HCT116 (cell line): ENCODE measurements around the gene STRADA. TPM values are rescaled to one million over a fixed set of nuclear protein-coding genes. Genes with fewer than 3 reads are reported as not detected.

Experiments used
- ATAC-seq: fragments of 200-7000 bp; cut with Tn5 transposase; 2 replicates; pipeline ENCODE4 v1.9.1; 2020; ENCODE audit warnings: mild to moderate bottlenecking, moderate library complexity
- Bru-seq: library from RNA; stranded (reverse); fragments of 400-500 nt; gene quantifications from one replicate; lab custom pipeline; 2021; lab: Mats Ljungman, UMichigan
- BruChase-seq, 2 experiments: library from RNA; stranded (reverse); fragments of 400-500 nt; gene quantifications; one replicate each; lab custom pipeline; 2021; lab: Mats Ljungman, UMichigan
- BruUV-seq: library from RNA; stranded (reverse); fragments of 400-500 nt; replicated peaks from 2 replicates; lab custom pipeline; 2021; lab: Mats Ljungman, UMichigan
- CTCF ChIA-PET: fragments of 300-600 bp; sonication (Branson Sonifier 250); formaldehyde crosslinking; loops from one replicate; lab custom pipeline; 2021; ENCODE audit warnings: antibody characterized with exemption; lab: Charles Lee
- POLR2A ChIA-PET: fragments of 300-600, 350-600 bp; sonication (Branson Sonifier 250); formaldehyde crosslinking; loops from one replicate; lab custom pipeline; 2021; ENCODE audit warnings: antibody characterized with exemption; lab: Charles Lee
- RAD21 ChIA-PET, 2 experiments: fragments of 300-600 bp; sonication (Branson Sonifier 250); formaldehyde crosslinking; loops; one replicate each; lab custom pipeline; 2023; ENCODE audit warnings: low total read pairs in 2 of 2; ENCODE audit not compliant: uncharacterized antibody in 2 of 2, unreplicated experiment in 2 of 2, low non-redundant PET in 1 of 2; lab: Charles Lee
- DNase-seq: peaks from one replicate; pipeline ENCODE4 v3.0.0-alpha.2; 2010; ENCODE audit warnings: low read depth, low spot score
- H2AFZ ChIP-seq: fragments of 200-600 bp; shearing (Covaris generic), sonication (generic); 2 replicates; pipeline ENCODE4 v1.6.1; 2017; ENCODE audit warnings: low read depth, mixed run types, mixed read lengths, antibody characterized with exemption, low read length; ENCODE audit not compliant: poor library complexity, severe bottlenecking
- H3K27ac ChIP-seq: 2 replicates; pipeline ENCODE4 v1.5.1; 2012; ENCODE audit warnings: low read depth, low read length
- H3K27me3 ChIP-seq: fragments of 200-600 bp; sonication (generic); 2 replicates; pipeline ENCODE4 v1.6.1; 2016; ENCODE audit warnings: mixed run types, low read length, mixed read lengths; ENCODE audit not compliant: insufficient read depth
- H3K36me3 ChIP-seq, 2 experiments: fragments of 200-500 bp in 1 of 2; fragments of 200-600 bp in 1 of 2; sonication (Bioruptor generic) in 1 of 2; sonication (generic) in 1 of 2; 2 replicates each; pipeline versions ENCODE4 v1.5.1 to v1.6.1; 2014 to 2016; ENCODE audit warnings: low read length in 2 of 2, inconsistent platforms in 1 of 2, mixed read lengths in 1 of 2, mixed run types in 1 of 2; ENCODE audit not compliant: insufficient read depth in 2 of 2, control insufficient read depth in 1 of 2
- H3K4me1 ChIP-seq, 2 experiments: fragments of 200-600 bp in 1 of 2; sonication (generic) in 1 of 2; 2 replicates each; pipeline versions ENCODE4 v1.5.1 to v1.6.1; 2012 to 2017; ENCODE audit warnings: low read length in 2 of 2, inconsistent platforms in 1 of 2, mild to moderate bottlenecking in 1 of 2, mixed read lengths in 1 of 2, mixed run types in 1 of 2, moderate library complexity in 1 of 2; ENCODE audit not compliant: insufficient read depth in 2 of 2, control insufficient read depth in 1 of 2
- H3K4me2 ChIP-seq: fragments of 200-600 bp; sonication (generic); 2 replicates; pipeline ENCODE4 v1.6.1; 2017; ENCODE audit warnings: mixed run types, low read length, mixed read lengths
- H3K4me3 ChIP-seq, 2 experiments: fragments of 200-600 bp in 1 of 2; sonication (generic) in 1 of 2; replicated peaks in 1 of 2; 2 replicates each; pipeline ENCODE4 v1.5.1; 2011 to 2016; ENCODE audit warnings: low read length in 2 of 2, control low read depth in 1 of 2, low read depth in 1 of 2, mild to moderate bottlenecking in 1 of 2, mixed read lengths in 1 of 2, mixed run types in 1 of 2
- H3K79me2 ChIP-seq: fragments of 200-600 bp; sonication (generic); 2 replicates; pipeline ENCODE4 v1.6.1; 2017; ENCODE audit warnings: mild to moderate bottlenecking, mixed run types, low read length, moderate library complexity, mixed read lengths; ENCODE audit not compliant: insufficient read depth
- H3K9ac ChIP-seq: fragments of 200-600 bp; sonication (generic); 2 replicates; pipeline ENCODE4 v1.6.1; 2016; ENCODE audit warnings: low read length, mixed read lengths
- H3K9me2 ChIP-seq: fragments of 200-600 bp; sonication (generic), shearing (Covaris generic); 2 replicates; pipeline ENCODE4 v1.6.1; 2017; ENCODE audit warnings: mixed run types, mild to moderate bottlenecking, moderate library complexity; ENCODE audit not compliant: insufficient read depth
- H3K9me3 ChIP-seq, 2 experiments: fragments of 200-500 bp in 1 of 2; fragments of 200-600 bp in 1 of 2; sonication (Bioruptor generic) in 1 of 2; sonication (generic) in 1 of 2; 2 replicates each; pipeline ENCODE4 v1.6.1; 2014 to 2017; ENCODE audit warnings: low read length in 2 of 2, mixed read lengths in 2 of 2, inconsistent platforms in 1 of 2, low read depth in 1 of 2, mild to moderate bottlenecking in 1 of 2, mixed run types in 1 of 2, moderate library complexity in 1 of 2; ENCODE audit not compliant: control insufficient read depth in 1 of 2, insufficient read depth in 1 of 2
- H4K20me1 ChIP-seq: fragments of 200-600 bp; sonication (generic), shearing (Covaris generic); 2 replicates; pipeline ENCODE4 v1.6.1; 2017; ENCODE audit warnings: mixed run types, mild to moderate bottlenecking, moderate library complexity; ENCODE audit not compliant: insufficient read depth
- CBX3 ChIP-seq: IDR thresholded peaks from 2 replicates; pipeline ENCODE4 v1.6.1; 2012; ENCODE audit warnings: low read depth
- EGR1 ChIP-seq: IDR thresholded peaks from 2 replicates; pipeline ENCODE4 v1.6.1; 2012; ENCODE audit warnings: low read depth
- ELF1 ChIP-seq: IDR thresholded peaks from 2 replicates; pipeline ENCODE4 v1.6.1; 2012; ENCODE audit warnings: low read depth, borderline replicate concordance
- EZH2 ChIP-seq: fragments of 200-600 bp; sonication (generic); IDR thresholded peaks from 2 replicates; pipeline ENCODE4 v1.6.1; 2017; ENCODE audit warnings: antibody characterized with exemption, mixed run types
- EZH2phosphoT487 ChIP-seq: fragments of 200-600 bp; IDR thresholded peaks from 2 replicates; pipeline ENCODE4 v1.6.1; 2018; ENCODE audit warnings: antibody characterized with exemption, borderline replicate concordance
- FOSL1 ChIP-seq: IDR thresholded peaks from 2 replicates; pipeline ENCODE4 v1.6.1; 2012; ENCODE audit warnings: low read depth
- POLR2A ChIP-seq: IDR thresholded peaks from 2 replicates; pipeline ENCODE4 v1.7.0; 2011; ENCODE audit warnings: borderline replicate concordance; ENCODE audit not compliant: insufficient read depth, insufficient read length; ENCODE audit errors: extremely low read depth
- POLR2AphosphoS5 ChIP-seq: IDR thresholded peaks from 2 replicates; pipeline ENCODE4 v1.6.1; 2011; ENCODE audit warnings: mild to moderate bottlenecking, low read depth, low read length, moderate library complexity
- RAD21 ChIP-seq: IDR thresholded peaks from 2 replicates; pipeline ENCODE4 v1.6.1; 2012; ENCODE audit warnings: low read depth, mild to moderate bottlenecking
- SIN3A ChIP-seq: IDR thresholded peaks from 2 replicates; pipeline ENCODE4 v1.6.1; 2012; ENCODE audit warnings: low read depth
- SP1 ChIP-seq: IDR thresholded peaks from 2 replicates; pipeline ENCODE4 v1.6.1; 2012; ENCODE audit warnings: low read depth
- SRF ChIP-seq: IDR thresholded peaks from 2 replicates; pipeline ENCODE4 v1.6.1; 2012; ENCODE audit warnings: low read depth
- TCF7L2 ChIP-seq: IDR thresholded peaks from 2 replicates; pipeline ENCODE4 v1.7.0; 2011; ENCODE audit warnings: borderline replicate concordance, inconsistent platforms; ENCODE audit not compliant: insufficient read depth, insufficient read length; ENCODE audit errors: extremely low read depth
- YY1 ChIP-seq: IDR thresholded peaks from 2 replicates; pipeline ENCODE4 v1.6.1; 2011; ENCODE audit warnings: low read length, low read depth, moderate library complexity, mild to moderate bottlenecking; ENCODE audit not compliant: insufficient replicate concordance; ENCODE audit errors: extremely low read depth
- ZNF274 ChIP-seq: fragments of 200-500 bp; sonication (Bioruptor generic); IDR thresholded peaks from 2 replicates; pipeline ENCODE4 v1.6.1; 2014; ENCODE audit warnings: mild to moderate bottlenecking, low read depth, low read length, inconsistent platforms
- intact Hi-C: fragments of 100-400 bp; cut with micrococcal nuclease; formaldehyde crosslinking; loops from 2 replicates; pipeline ENCODE4 v1.10.0; 2022
- long read RNA-seq: library from polyadenylated mRNA; unstranded; transcript quantifications from one replicate; pipeline ENCODE4 v2.0.0, GENCODE V29; 2021; ENCODE audit not compliant: unreplicated experiment
- polyA plus RNA-seq: library from polyadenylated mRNA; unstranded; fragments of >200 nt; gene quantifications from 2 replicates; pipeline ENCODE4 v1.2.1, GENCODE V29; 2012; ENCODE audit warnings: missing spikeins
- total RNA-seq: library from RNA; stranded (reverse); gene quantifications from one replicate; pipeline ENCODE4 v1.2.1, GENCODE V29; 2021; ENCODE audit not compliant: unreplicated experiment
- TF ChIP-seq, protein P1 (sequence below): IDR thresholded peaks from 2 replicates; pipeline ENCODE4 v1.6.1; 2011; ENCODE audit warnings: mild to moderate bottlenecking, low read length, moderate library complexity; ENCODE audit not compliant: insufficient replicate concordance; ENCODE audit errors: extremely low read depth
- TF ChIP-seq, protein P2 (sequence below): IDR thresholded peaks from 2 replicates; pipeline ENCODE4 v1.6.1; 2012; ENCODE audit warnings: low read depth

The STRADA gene, protein sequence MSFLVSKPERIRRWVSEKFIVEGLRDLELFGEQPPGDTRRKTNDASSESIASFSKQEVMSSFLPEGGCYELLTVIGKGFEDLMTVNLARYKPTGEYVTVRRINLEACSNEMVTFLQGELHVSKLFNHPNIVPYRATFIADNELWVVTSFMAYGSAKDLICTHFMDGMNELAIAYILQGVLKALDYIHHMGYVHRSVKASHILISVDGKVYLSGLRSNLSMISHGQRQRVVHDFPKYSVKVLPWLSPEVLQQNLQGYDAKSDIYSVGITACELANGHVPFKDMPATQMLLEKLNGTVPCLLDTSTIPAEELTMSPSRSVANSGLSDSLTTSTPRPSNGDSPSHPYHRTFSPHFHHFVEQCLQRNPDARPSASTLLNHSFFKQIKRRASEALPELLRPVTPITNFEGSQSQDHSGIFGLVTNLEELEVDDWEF
- total RNA-seq = 38.0 TPM
- polyA plus RNA-seq = 31.2 and 32.8 TPM in 2 replicates
- Bru-seq, nascent RNA = percentile 68 among the genes with signal in this experiment
- percentile 77 among the genes with signal in this experiment for BruChase-seq, experiment 1, labeled RNA remaining after a 6-hour chase
- BruChase-seq, experiment 2, labeled RNA remaining after a 2-hour chase = percentile 80 among the genes with signal in this experiment
- long read RNA-seq, transcript STRADA-231 (11 exons, 2,153 nt) = major isoform, 7 of 36 reads
- long read RNA-seq, transcript STRADA-208 (2 exons, 2,788 nt) = minor isoform, 5 of 36 reads
- long read RNA-seq, partial matches to known transcripts = 3 of 36 reads
- long read RNA-seq, other reads (novel, unspliced or antisense) = 10 of 36 reads

DNA sequence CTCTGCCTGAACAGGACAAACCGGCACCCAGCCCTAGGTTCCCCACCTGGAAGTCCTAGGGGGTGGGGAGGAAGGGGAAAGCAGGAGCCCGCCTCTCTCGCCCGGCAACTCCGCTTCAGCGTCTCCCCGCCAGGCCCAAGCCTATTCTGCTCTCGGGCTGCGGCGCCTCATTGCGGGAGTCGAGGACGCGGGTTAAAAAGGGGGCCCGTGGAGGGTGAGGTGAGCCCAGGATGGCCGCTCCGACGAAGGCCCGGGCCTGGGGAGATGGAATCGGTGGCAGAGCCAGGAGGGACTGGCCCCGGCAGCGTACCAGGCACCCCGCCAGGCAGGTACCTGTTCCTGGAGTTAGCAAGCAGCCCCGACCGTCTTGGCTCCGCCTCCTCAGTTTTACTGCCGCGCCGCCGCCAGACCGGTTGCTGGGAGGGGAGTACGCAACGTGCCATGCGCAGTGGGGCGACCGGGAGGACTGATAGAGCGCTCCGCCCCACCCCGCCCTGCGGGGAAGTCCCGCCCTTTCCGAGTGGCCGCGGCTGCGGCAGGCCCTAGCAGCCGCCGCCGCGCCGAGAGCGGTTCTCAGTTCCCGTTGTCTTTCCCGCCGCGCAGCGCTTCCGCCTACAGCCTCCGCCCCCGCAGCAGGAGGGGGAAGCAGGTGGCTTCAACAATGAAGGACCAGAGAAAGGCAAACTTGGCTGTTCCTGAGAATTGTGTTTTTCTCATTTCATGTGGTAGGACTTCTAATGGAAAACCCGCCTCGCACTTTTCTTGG lies at the start of gene STRADA:
Gene STRADA (minus strand): TSS at position 392 of the 766 bp plus-strand sequence. CDS start 13,430 bp downstream, outside the sequence.
- no peak within 1 kb of the TSS for H2AFZ ChIP-seq
- TF ChIP-seq EGR1 (peak; percentile 99), YY1 (peak; percentile 75), TCF7L2 (peak; percentile 49), SIN3A (peak; percentile 93), POLR2A (peak; percentile 73), CBX3 (no peak; the same call in 1 of the 2 replicates), SP1 (peak; percentile 80), EZH2 (no peak), RAD21 (no peak; the same call in 1 of the 2 replicates), FOSL1 (peak; percentile 55; the same call in 1 of the 2 replicates), POLR2AphosphoS5 (peak; percentile 98), ZNF274 (no peak), SRF (peak; percentile 15; the same call in 1 of the 2 replicates), ELF1 (peak; percentile 71), EZH2phosphoT487 (no peak)
- TF ChIP-seq, protein P1, sequence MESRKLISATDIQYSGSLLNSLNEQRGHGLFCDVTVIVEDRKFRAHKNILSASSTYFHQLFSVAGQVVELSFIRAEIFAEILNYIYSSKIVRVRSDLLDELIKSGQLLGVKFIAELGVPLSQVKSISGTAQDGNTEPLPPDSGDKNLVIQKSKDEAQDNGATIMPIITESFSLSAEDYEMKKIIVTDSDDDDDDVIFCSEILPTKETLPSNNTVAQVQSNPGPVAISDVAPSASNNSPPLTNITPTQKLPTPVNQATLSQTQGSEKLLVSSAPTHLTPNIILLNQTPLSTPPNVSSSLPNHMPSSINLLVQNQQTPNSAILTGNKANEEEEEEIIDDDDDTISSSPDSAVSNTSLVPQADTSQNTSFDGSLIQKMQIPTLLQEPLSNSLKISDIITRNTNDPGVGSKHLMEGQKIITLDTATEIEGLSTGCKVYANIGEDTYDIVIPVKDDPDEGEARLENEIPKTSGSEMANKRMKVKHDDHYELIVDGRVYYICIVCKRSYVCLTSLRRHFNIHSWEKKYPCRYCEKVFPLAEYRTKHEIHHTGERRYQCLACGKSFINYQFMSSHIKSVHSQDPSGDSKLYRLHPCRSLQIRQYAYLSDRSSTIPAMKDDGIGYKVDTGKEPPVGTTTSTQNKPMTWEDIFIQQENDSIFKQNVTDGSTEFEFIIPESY = peak; percentile 65
- TF ChIP-seq, protein P2, sequence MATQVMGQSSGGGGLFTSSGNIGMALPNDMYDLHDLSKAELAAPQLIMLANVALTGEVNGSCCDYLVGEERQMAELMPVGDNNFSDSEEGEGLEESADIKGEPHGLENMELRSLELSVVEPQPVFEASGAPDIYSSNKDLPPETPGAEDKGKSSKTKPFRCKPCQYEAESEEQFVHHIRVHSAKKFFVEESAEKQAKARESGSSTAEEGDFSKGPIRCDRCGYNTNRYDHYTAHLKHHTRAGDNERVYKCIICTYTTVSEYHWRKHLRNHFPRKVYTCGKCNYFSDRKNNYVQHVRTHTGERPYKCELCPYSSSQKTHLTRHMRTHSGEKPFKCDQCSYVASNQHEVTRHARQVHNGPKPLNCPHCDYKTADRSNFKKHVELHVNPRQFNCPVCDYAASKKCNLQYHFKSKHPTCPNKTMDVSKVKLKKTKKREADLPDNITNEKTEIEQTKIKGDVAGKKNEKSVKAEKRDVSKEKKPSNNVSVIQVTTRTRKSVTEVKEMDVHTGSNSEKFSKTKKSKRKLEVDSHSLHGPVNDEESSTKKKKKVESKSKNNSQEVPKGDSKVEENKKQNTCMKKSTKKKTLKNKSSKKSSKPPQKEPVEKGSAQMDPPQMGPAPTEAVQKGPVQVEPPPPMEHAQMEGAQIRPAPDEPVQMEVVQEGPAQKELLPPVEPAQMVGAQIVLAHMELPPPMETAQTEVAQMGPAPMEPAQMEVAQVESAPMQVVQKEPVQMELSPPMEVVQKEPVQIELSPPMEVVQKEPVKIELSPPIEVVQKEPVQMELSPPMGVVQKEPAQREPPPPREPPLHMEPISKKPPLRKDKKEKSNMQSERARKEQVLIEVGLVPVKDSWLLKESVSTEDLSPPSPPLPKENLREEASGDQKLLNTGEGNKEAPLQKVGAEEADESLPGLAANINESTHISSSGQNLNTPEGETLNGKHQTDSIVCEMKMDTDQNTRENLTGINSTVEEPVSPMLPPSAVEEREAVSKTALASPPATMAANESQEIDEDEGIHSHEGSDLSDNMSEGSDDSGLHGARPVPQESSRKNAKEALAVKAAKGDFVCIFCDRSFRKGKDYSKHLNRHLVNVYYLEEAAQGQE = no peak

More for the DNA sequence above, at the start of gene STRADA:
- H3K27ac ChIP-seq = peak within 1 kb of the TSS; percentile 89
- peaks cover 18% of the 10 kb centered on the region for H3K79me2 ChIP-seq
- peak within 1 kb of the TSS; percentile 87 to 97 for H3K4me3 ChIP-seq
- RAD21 ChIA-PET = no interaction called here
- H3K9me2 ChIP-seq = no peaks in the 10 kb centered on the region
- H3K9me3 ChIP-seq = no peaks in the 10 kb centered on the region
- H3K4me1 ChIP-seq = peaks cover 6 to 23% of the 10 kb centered on the region in 2 experiments; a peak in 3 of 4 replicates
- H3K27me3 ChIP-seq = no peaks in the 10 kb centered on the region
- H4K20me1 ChIP-seq = no peaks in the 10 kb centered on the region; the same call in 1 of the 2 replicates
- BruUV-seq = no TSS peak
- CTCF ChIA-PET = interaction anchor here (1.2 to 1.3 kb wide), 2 partner anchors 9 to 25 kb away, joined by 3 to 5 read pairs; no protein-coding TSS in a partner anchor
- peak within 1 kb of the TSS; percentile 89 for H3K4me2 ChIP-seq
- POLR2A ChIA-PET = interaction anchor here (1.1 to 1.5 kb wide), 4 partner anchors 9 to 120 kb away, joined by 3 to 26 read pairs (median 6); partner anchors contain the start of genes CCDC47, DDX42 and MAP3K3
- peak within 1 kb of the TSS; percentile 88 for H3K9ac ChIP-seq
- ATAC-seq (peak; percentile 90), DNase-seq (peak; percentile 98)
- peaks cover 11 to 15% of the 10 kb centered on the region in 2 experiments; a peak in 3 of 4 replicates for H3K36me3 ChIP-seq
- intact Hi-C loops = loop anchor here (1.0 to 2.0 kb wide), 2 partner anchors 32 to 93 kb away; partner anchors contain the start of gene CCDC47
